ENCODE measurements around the gene PCK2. TPM values are rescaled to one million over a fixed set of nuclear protein-coding genes. Genes with fewer than 3 reads are reported as not detected.

PCK2 gene
- total and polyA plus RNA-seq, 2 of the 13 experiments (the other 11 are each of a cell fraction or from before 2014, with no cell fraction given) = 129 to 272 TPM

- TF ChIP-seq, protein P1, sequence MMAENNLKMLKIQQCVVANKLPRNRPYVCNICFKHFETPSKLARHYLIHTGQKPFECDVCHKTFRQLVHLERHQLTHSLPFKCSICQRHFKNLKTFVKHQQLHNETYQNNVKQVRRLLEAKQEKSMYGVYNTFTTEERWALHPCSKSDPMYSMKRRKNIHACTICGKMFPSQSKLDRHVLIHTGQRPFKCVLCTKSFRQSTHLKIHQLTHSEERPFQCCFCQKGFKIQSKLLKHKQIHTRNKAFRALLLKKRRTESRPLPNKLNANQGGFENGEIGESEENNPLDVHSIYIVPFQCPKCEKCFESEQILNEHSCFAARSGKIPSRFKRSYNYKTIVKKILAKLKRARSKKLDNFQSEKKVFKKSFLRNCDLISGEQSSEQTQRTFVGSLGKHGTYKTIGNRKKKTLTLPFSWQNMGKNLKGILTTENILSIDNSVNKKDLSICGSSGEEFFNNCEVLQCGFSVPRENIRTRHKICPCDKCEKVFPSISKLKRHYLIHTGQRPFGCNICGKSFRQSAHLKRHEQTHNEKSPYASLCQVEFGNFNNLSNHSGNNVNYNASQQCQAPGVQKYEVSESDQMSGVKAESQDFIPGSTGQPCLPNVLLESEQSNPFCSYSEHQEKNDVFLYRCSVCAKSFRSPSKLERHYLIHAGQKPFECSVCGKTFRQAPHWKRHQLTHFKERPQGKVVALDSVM (CRISPR knock-in tag; IDR thresholded peaks at IDR 0.05) = peak; percentile 35; the same call in 1 of the 2 replicates
- TF ChIP-seq E2F1 (CRISPR knock-in tag; IDR thresholded peaks at IDR 0.05) (no peak; the same call in 1 of the 2 replicates), ZBTB25 (CRISPR knock-in tag; IDR thresholded peaks at IDR 0.05) (no peak), ZNF142 (CRISPR knock-in tag; IDR thresholded peaks at IDR 0.05) (peak; percentile 82), MYNN (CRISPR knock-in tag; IDR thresholded peaks at IDR 0.05; ENCODE audit: low read depth) (peak; percentile 92; the same call in 1 of the 2 replicates), FLYWCH1 (CRISPR knock-in tag; IDR thresholded peaks at IDR 0.05) (no peak; the same call in none of the 2 replicates), RXRA (CRISPR knock-in tag; IDR thresholded peaks at IDR 0.05) (peak; percentile 79), AKNA (CRISPR knock-in tag; IDR thresholded peaks at IDR 0.05; ENCODE audit: borderline replicate concordance) (no peak), ZNF224 (CRISPR knock-in tag; IDR thresholded peaks at IDR 0.05) (no peak), ZNF607 (CRISPR knock-in tag; IDR thresholded peaks at IDR 0.05; ENCODE audit: borderline replicate concordance) (peak; percentile 96), ZFP82 (CRISPR knock-in tag; IDR thresholded peaks at IDR 0.05; ENCODE audit: borderline replicate concordance) (peak; percentile 62; the same call in 1 of the 2 replicates)
Observed at GRCh38 chr14:24051789-24052655, 42.1 kb upstream of the PCK2 start, which contains the start of gene CARMIL3 (continued).
